Kidney (tissue), 14 donors: ENCODE results near the gene ASCC3. TPM values are rescaled to one million over a fixed set of nuclear protein-coding genes. Genes with fewer than 3 reads are reported as not detected.
A peak's percentile ranks its signal among the peaks of the same experiment; 100 is the strongest.

Experiments
- DNase-seq, 5 donors: peaks; one replicate each; pipeline ENCODE4 v3.0.0-alpha.2; 2013 to 2020
- FAIRE-seq: peaks from 2 replicates; lab custom pipeline; 2012; peaks lifted over from hg19 to GRCh38; lab: Jason Lieb, UNC
- H3K27ac ChIP-seq, 2 donors: one replicate each; pipeline ENCODE4 v1.7.0; 2013; ENCODE audit warnings: low read depth in 2 of 2, low read length in 2 of 2, inconsistent platforms in 1 of 2
- H3K27me3 ChIP-seq: one replicate; pipeline ENCODE4 v1.7.1; 2013; ENCODE audit warnings: low read length, inconsistent platforms; ENCODE audit not compliant: control insufficient read depth, insufficient read depth
- H3K36me3 ChIP-seq, 3 donors: one replicate each; pipeline versions ENCODE4 v1.7.0 to v1.7.1; 2013; ENCODE audit warnings: low read length in 3 of 3, control low read depth in 1 of 3, inconsistent platforms in 1 of 3; ENCODE audit not compliant: insufficient read depth in 3 of 3, control insufficient read depth in 2 of 3
- H3K4me1 ChIP-seq, 3 donors: one replicate each; pipeline versions ENCODE4 v1.7.0 to v1.7.1; 2013; ENCODE audit warnings: low read length in 3 of 3, inconsistent platforms in 1 of 3, low read depth in 1 of 3; ENCODE audit not compliant: control insufficient read depth in 2 of 3, insufficient read depth in 2 of 3
- H3K4me3 ChIP-seq, 3 donors: one replicate each; pipeline versions ENCODE4 v1.7.0 to v1.8.1; 2013; ENCODE audit warnings: low read length in 3 of 3, control low read depth in 1 of 3, inconsistent platforms in 1 of 3
- H3K9ac ChIP-seq, 3 donors: one replicate each; pipeline versions ENCODE4 v1.7.0 to v1.7.1; 2013; ENCODE audit warnings: low read length in 3 of 3, control low read depth in 1 of 3, inconsistent platforms in 1 of 3
- H3K9me3 ChIP-seq, 3 donors: one replicate each; pipeline versions ENCODE4 v1.7.0 to v1.7.1; 2013; ENCODE audit warnings: low read length in 3 of 3, control low read depth in 1 of 3, inconsistent platforms in 1 of 3; ENCODE audit not compliant: control insufficient read depth in 2 of 3, insufficient read depth in 1 of 3
- intact Hi-C: fragments of 100-400 bp; cut with DNase I; formaldehyde crosslinking; loops from one replicate; pipeline ENCODE4 v1.11.1; 2022
- polyA plus RNA-seq: library from polyadenylated mRNA; stranded (reverse); fragments of 350-450 nt; fragmentation: Illumina TruSeq; extraction: RNeasy Lipid Tissue Mini Kit (QIAGEN cat#74804); gene quantifications from one replicate; pipeline ENCODE4 v1.2.3, GENCODE V29; 2014; ENCODE audit warnings: low read depth, low replicate concordance; ENCODE audit not compliant: insufficient read depth
- total RNA-seq: library from RNA; stranded (reverse); fragmentation: NEBNext Ultra II Directional; extraction: Animal tissue kit (Norgen Biotek cat#: 25700); gene quantifications from one replicate; pipeline ENCODE4 v1.2.1, GENCODE V29; 2021
- TF ChIP-seq, protein P1 (sequence below): IDR thresholded peaks from 3 replicates; pipeline ENCODE4 v1.5.1; 2012; ENCODE audit warnings: mild to moderate bottlenecking, moderate library complexity, borderline replicate concordance; ENCODE audit not compliant: insufficient read depth; ENCODE audit errors: extremely low read depth
- donor health status: control.
- donor health status: control.
- donor health status: control.
- donor health status: control.
- donor health status: control.
- donor health status: DM: yes; HTN: yes; CAD: no.
- donor health status: Normal renal cell carcinoma (clear cell type).

ASCC3 gene
- total and polyA plus RNA-seq, 2 donors from 2014 or later, result 7.7 to 31.7 TPM

DNA sequence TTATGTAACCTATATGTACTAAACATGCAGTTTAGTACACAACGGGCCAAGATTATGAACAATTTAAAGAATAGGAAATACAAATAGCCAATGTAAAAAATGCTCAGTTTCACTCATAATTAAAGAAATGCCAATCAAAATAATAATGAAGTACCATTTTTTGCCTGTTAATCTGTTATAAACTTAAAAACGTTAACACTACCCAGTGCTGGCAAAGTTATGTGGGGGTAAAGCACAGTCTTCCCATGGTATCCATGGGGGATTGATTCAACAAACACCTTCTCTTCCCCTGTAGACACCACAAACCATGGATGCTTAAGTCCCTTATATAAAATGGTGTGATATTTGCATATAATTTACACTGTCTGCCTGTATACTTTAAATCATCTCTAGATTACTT, 211.1 kb downstream of the ASCC3 start:
- intact Hi-C loops, result no loop called here
- no peak for FAIRE-seq
- H3K36me3 ChIP-seq, result no peaks in the 10 kb centered on the region
- no peak overlapping the region for H3K4me3 ChIP-seq
- no peaks in the 10 kb centered on the region for H3K27me3 ChIP-seq
- no peaks in the 10 kb centered on the region for H3K9me3 ChIP-seq
- TF ChIP-seq, protein P1, sequence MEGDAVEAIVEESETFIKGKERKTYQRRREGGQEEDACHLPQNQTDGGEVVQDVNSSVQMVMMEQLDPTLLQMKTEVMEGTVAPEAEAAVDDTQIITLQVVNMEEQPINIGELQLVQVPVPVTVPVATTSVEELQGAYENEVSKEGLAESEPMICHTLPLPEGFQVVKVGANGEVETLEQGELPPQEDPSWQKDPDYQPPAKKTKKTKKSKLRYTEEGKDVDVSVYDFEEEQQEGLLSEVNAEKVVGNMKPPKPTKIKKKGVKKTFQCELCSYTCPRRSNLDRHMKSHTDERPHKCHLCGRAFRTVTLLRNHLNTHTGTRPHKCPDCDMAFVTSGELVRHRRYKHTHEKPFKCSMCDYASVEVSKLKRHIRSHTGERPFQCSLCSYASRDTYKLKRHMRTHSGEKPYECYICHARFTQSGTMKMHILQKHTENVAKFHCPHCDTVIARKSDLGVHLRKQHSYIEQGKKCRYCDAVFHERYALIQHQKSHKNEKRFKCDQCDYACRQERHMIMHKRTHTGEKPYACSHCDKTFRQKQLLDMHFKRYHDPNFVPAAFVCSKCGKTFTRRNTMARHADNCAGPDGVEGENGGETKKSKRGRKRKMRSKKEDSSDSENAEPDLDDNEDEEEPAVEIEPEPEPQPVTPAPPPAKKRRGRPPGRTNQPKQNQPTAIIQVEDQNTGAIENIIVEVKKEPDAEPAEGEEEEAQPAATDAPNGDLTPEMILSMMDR, result no peak
- H3K9ac ChIP-seq, result no peak overlapping the region
- H3K4me1 ChIP-seq, result no peaks in the 10 kb centered on the region
- no peak overlapping the region for H3K27ac ChIP-seq
- DNase-seq, result no peak

DNA sequence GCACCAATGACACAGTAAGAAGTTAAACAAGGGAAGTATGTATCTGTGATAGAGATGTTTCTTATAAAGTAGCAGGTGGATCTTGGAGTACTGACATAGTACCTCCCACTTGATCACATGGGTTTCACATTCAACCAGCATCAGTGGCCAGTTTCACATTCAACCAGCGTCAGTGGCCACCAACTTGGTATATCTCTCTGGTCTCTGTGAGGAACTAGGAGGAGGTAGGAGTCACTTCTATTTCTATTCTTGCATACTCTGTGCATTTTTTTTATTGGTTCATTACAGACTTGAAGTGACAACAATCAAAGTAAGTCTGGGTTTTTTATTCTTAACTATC, 216.1 kb downstream of the ASCC3 start:
- Histone ChIP-seq H3K4me1 (no peaks in the 10 kb centered on the region), H3K4me3 (no peak overlapping the region), H3K9ac (no peak overlapping the region), H3K27ac (no peak overlapping the region), H3K9me3 (no peaks in the 10 kb centered on the region), H3K36me3 (no peaks in the 10 kb centered on the region), H3K27me3 (no peaks in the 10 kb centered on the region)
- TF ChIP-seq, protein P1, result no peak
- DNase-seq (no peak), FAIRE-seq (no peak)
- intact Hi-C loops, result no loop called here

DNA sequence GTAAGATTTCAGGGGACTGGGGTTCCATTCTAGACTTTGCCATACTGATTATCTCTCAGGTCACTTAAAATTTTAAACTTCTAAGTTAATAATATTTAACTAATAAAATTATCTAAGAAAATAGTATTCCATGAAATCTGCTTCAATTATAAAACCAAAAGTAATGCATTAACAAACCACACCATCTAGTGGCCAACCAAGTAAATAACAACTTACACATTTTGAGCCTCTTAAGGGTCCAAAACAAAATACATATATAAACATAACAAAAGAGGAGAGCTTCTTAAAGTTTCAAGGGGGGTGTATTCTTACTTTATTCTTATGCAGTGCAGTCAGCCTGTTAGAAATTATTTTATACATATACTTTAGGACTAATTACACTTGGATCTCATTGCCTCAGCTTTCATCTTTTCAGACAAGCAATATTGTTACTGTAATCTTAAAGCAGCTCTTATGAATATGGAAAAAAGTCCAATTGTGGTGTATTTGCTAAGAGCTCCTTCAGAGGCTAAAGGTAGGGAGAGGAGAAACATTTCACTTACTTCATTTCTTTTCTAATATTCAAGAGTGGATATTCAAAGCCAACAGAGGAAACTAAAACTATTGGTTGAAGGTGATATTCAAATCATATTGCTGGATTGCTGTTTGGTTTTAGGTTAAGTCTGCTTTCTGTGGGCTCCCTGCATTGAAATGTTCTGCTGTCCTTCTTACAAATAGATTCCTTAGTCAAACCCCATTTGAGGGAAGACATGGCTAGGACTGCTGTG, 216.7 kb downstream of the ASCC3 start:
- Histone ChIP-seq H3K9me3 (no peaks in the 10 kb centered on the region), H3K36me3 (no peaks in the 10 kb centered on the region), H3K27ac (no peak overlapping the region), H3K4me1 (no peaks in the 10 kb centered on the region), H3K4me3 (no peak overlapping the region), H3K9ac (no peak overlapping the region), H3K27me3 (no peaks in the 10 kb centered on the region)
- TF ChIP-seq, protein P1, result peak; percentile 61
- DNase-seq (peak in 2 of 5 donors; percentile 19 to 33), FAIRE-seq (peak; percentile 99)
- intact Hi-C loops, result no loop called here
